ENCODE measurements around the gene STX11. TPM values are rescaled to one million over a fixed set of nuclear protein-coding genes. Genes with fewer than 3 reads are reported as not detected.
"Not testable (repeated sequence)": the region's sequence is repeated elsewhere in the genome, so short reads cannot be mapped to it uniquely, and the experiment has no call there.

Gene STX11
- total RNA-seq, 2 donors from 2014 or later, result 11.3 to 11.4 TPM

GRCh38 chr6:144160431-144161005, 10.2 kb downstream of the STX11 start:
- no peak for DNase-seq
- intact Hi-C loops (cut with DNase I), result no loop called here
- ATAC-seq, result no peak

DNA sequence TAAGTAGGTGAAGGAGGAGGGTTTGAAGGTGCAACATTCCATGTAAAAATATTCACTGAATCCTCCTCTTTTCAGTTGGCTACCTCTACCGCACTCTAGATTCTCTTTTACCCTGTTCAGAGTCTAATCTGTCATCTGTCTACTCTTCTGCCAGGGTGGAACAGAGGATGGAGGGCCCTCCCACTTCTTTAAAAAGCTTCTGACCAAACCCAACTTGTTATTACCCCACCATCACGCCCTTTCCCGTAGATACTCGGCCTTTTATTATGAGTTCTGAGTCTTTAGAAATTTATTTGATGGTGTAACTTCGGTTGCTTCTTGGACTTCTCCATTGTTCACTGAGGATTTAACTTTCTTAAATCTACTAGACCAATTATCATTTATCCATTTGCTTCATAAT, 11.7 kb downstream of the STX11 start:
- no peak for DNase-seq
- intact Hi-C loops (cut with DNase I), result no loop called here
- peak in 1 of 2 donors; percentile 71 for ATAC-seq

GRCh38 chr6:144162977-144163376, 12.7 kb downstream of the STX11 start:
- intact Hi-C loops (cut with DNase I), result no loop called here
- DNase-seq (no peak), ATAC-seq (no peak)

DNA sequence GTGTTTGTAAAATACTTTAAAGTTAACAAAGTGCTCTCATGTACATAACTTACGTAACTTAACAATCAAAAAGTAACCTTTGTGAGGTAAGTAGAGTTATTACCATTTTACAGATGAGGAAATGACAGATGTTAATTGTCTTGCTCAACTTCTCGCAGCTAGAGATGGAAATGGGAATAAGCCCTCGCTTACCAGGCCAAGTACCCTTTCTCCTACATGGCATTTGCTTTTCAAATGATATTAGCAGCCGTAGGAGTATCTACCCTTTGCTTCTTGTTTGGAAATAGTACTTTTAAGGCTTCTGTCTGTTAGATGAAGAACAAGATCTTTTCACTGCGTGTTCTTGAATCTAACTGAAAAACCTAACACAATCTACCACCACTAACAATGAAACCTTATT, 15.5 kb downstream of the STX11 start:
- DNase-seq, result no peak
- peak in 1 of 2 donors; percentile 50 for ATAC-seq
- intact Hi-C loops (cut with DNase I), result no loop called here

GRCh38 chr6:144170044-144170443, 19.7 kb downstream of the STX11 start:
- intact Hi-C loops (cut with DNase I), result no loop called here
- DNase-seq, result no peak
- ATAC-seq, result no peak

DNA sequence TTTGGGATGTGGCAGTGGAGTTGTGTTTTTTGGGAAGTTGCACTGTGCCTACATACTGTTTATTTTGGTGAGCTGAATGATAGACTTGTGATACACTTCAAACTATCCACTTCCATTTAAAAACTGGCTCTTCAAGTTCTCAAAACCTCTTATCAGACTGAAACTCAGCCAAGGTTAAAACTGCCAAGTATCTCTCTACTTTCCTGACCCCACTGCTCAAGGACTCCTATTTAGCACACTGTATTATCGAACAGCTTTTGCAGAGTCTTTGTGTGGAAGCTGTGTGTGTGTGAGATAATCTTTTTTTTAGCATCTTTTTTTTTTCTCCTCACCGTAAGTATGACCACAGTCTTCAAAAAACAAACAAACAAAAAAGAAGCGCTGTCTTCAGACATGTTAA, 21.1 kb downstream of the STX11 start:
- ATAC-seq (peak; percentile 15 to 53), DNase-seq (no peak)
- intact Hi-C loops (cut with DNase I), result no loop called here

DNA sequence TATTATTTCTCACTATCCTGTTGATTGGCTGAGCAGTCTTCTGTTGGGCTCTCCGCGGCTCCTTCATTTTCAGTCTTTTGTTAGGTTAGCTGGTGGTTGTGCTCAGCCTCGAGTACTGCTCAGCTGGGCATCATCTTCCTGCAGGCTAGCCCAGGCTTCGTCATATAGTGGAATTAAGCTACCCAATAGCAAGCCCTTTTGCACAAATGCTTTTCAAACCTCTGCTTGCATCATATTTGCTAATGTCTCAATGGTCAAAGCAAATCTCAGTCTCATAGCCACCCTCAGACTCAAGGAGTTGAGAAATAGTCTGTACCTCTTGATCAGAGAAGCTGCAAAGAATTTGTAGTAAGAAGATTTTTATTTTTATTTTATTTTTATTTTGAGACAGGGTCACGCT, 23.7 kb downstream of the STX11 start:
- intact Hi-C loops (cut with DNase I), result no loop called here
- DNase-seq (no peak), ATAC-seq (peak in 1 of 2 donors; percentile 34)

GRCh38 chr6:144176043-144176442, 25.7 kb downstream of the STX11 start:
- peak in 1 of 2 donors; percentile 84 for ATAC-seq
- intact Hi-C loops (cut with DNase I), result no loop called here
- DNase-seq, result no peak

- intact Hi-C loops (cut with DNase I), result no loop called here
- no peak for ATAC-seq
- DNase-seq, result no peak
Measured at GRCh38 chr6:144177726-144178125, 27.4 kb downstream of the STX11 start.

GRCh38 chr6:144178323-144178722, 28.0 kb downstream of the STX11 start:
- intact Hi-C loops (cut with DNase I), result no loop called here
- ATAC-seq, result no peak
- DNase-seq, result no peak

DNA sequence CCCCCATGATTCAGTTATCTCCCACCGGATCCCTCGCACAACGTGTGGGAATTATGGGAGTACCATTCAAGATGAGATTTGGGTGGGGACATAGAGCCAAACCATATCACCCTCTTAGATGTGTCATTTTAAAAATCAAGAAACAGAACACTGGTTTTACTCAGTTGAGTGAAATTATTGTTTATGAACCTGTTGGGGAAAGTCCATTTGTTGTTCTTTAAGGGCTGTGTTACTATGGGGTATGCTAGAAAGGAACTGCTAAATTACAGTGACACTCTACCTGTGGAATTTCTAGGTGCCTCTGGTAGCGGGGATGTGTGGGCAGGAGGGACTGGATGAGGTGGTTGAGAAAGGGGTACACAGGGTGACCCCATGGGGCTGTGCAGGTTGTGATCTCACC, 28.9 kb downstream of the STX11 start:
- ATAC-seq (no peak), DNase-seq (no peak)
- intact Hi-C loops (cut with DNase I), result no loop called here

GRCh38 chr6:144179828-144180227, 29.5 kb downstream of the STX11 start:
- ATAC-seq (no peak), DNase-seq (no peak)
- intact Hi-C loops (cut with DNase I), result no loop called here

DNA sequence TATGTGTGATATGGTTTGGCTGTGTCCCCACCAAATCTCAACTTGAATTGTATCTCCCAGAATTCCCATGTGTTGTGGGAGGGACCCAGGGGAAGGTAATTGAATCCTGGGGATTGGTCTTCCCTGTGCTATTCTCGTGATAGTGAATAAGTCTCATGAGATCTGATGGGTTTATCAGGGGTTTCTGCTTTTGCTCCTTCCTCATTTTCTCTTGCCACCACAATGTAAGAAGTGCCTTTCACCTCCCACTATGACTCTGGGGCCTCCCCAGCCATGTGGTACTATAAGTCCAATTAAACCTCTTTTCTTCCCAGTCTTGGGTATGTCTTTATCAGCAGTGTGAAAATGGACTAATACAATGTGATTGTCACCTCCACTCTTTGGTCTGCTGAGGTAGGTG, 30.0 kb downstream of the STX11 start:
- intact Hi-C loops (cut with DNase I); ATAC-seq; DNase-seq: not testable (repeated sequence)

GRCh38 chr6:144181639-144182038, 31.3 kb downstream of the STX11 start:
- intact Hi-C loops (cut with DNase I), result no loop called here
- DNase-seq (no peak), ATAC-seq (no peak)

GRCh38 chr6:144184186-144184585, 33.9 kb downstream of the STX11 start:
- intact Hi-C loops (cut with DNase I); ATAC-seq; DNase-seq: not testable (repeated sequence)

GRCh38 chr6:144185133-144185836, 35.0 kb downstream of the STX11 start:
- DNase-seq, result no peak
- no peak for ATAC-seq
- intact Hi-C loops (cut with DNase I), result no loop called here

DNA sequence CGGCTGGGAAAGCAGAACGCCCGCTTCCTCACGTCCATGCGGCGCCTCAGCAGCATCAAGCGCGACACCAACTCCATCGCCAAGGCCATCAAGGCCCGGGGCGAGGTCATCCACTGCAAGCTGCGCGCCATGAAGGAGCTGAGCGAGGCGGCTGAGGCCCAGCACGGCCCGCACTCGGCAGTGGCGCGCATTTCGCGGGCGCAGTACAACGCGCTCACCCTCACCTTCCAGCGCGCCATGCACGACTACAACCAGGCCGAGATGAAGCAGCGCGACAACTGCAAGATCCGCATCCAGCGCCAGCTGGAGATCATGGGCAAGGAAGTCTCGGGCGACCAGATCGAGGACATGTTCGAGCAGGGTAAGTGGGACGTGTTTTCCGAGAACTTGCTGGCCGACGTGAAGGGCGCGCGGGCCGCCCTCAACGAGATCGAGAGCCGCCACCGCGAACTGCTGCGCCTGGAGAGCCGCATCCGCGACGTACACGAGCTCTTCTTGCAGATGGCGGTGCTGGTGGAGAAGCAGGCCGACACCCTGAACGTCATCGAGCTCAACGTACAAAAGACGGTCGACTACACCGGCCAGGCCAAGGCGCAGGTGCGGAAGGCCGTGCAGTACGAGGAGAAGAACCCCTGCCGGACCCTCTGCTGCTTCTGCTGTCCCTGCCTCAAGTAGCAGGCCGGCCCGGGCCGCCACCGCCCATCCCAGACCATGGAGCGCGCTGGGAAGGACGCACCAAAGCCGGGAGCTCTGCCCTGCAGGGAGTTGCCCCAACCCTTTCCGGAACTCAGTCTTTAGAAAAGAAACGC, 36.7 kb downstream of the STX11 start:
- DNase-seq, result no peak
- intact Hi-C loops (cut with DNase I), result no loop called here
- no peak for ATAC-seq

DNA sequence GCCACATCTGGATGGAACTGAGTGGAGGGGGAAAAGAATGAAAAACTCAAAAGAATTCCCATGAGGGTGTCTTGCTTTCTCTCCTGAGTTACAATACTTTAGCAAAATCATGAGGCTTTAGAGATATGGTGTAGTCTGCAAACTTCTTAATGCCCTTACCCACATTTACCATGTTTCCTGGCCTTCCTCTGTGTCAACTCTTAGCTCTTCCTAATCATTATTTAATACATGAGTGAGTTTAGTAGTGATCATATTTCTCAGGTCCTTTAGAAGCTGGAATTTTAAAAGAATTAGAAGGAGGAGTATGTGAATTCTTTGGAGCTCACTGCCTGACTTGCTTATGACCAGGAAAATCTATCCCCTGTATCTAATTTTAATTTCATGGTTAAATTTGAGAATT, 39.0 kb downstream of the STX11 start:
- ATAC-seq, result no peak
- no peak for DNase-seq
- intact Hi-C loops (cut with DNase I), result no loop called here

DNA sequence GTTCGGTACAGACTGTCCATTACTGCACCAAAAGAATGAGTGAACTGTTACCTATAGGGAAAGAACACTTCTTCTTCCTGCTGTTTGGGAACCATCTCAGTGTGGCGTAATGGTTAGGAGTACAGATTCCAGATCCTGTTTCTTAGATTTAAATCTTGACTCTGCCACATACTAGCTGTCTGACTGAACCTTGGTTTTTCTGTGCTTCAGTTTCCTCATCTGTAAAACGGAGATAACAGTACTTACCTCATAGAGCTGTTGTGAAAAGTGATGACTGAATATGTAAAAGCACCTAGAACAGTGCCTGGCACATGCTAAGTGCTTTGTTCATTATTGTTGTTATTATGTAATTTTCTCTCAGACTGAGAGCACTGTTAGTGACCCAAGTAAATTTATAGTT, 39.8 kb downstream of the STX11 start:
- DNase-seq (no peak), ATAC-seq (peak in 1 of 2 donors; percentile 38)
- intact Hi-C loops (cut with DNase I), result no loop called here

DNA sequence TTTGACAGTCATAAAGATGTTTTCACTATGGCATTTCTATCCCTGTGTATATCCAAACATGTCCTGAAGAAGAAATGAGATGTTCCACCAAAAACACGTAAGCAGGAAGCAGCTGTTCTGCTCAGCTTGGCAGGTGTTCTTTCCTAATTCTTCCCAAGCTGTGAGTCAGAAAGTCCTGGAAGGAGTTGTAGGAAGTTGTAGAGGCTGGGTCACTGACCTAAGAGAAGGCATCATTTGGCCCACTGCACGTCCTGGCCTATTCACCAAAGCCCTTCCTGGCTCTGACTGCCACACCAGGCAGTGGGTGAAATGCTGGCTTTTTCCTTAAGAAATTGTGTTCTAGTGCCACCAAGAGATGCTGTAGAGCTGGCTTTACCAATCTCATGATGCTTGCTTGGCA, 40.3 kb downstream of the STX11 start:
- intact Hi-C loops (cut with DNase I), result no loop called here
- peak; percentile 84 to 95 for ATAC-seq
- peak; percentile 35 for DNase-seq

Measured in left cardiac atrium (tissue), 4 donors.